ENCODE data around the gene YES1. TPM values are rescaled to one million over a fixed set of nuclear protein-coding genes. Genes with fewer than 3 reads are reported as not detected.

Gene YES1
- total RNA-seq, 2 donors from 2014 or later = 62.8 to 78.8 TPM

DNA sequence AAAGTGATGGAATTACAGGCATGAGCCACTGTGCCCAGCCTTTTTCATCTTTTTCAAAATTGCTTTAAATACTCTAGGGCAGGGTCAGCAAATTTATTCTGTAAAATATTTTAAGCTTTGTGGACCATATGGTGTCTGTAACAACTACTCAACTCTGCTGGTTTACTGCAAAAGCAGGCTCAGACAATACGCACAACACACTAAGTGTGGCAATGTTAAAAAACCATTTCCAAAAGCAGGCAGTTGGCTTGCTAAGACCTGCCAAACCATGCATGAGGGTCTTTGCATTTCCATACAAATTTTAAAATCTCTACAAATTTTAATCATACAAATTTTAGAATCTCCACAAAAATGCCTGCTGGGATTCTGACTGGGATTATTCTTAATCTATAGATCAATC, 44.1 kb downstream of the YES1 start:
- peaks cover 6% of the 10 kb centered on the region for H3K4me1 Mint-ChIP-seq
- TF ChIP-seq CTCF (conservative IDR thresholded peaks at IDR 0.05) = no peak
- 94% methylated on average over 1 of the region's 1 CpG; no CpG with 5 or more reads in 1 of the 2 experiments for WGBS, 2 experiments (ENCODE audit: insufficient coverage in 1 of 2, insufficient read length in 1 of 2)
- no peak overlapping the region for H3K27ac Mint-ChIP-seq
- Histone ChIP-seq H3K9ac (ENCODE audit: extremely low read depth, low read length, poor library complexity, severe bottlenecking) (no peak overlapping the region), H3K27me3 (ENCODE audit: control insufficient read depth, insufficient read depth, low read length, poor library complexity, severe bottlenecking) (peaks cover 4% of the 10 kb centered on the region), H3K4me1 (ENCODE audit: control insufficient read depth, insufficient read depth, low read length) (no peaks in the 10 kb centered on the region), H3K27ac (ENCODE audit: low read depth, low read length) (no peak overlapping the region), H3K9me3 (ENCODE audit: control insufficient read depth, low read length) (no peaks in the 10 kb centered on the region), H3K4me3 (ENCODE audit: low read length) (no peak overlapping the region), H3K36me3 (ENCODE audit: control insufficient read depth, insufficient read depth, low read length) (no peaks in the 10 kb centered on the region)
- no peak overlapping the region for H3K4me3 Mint-ChIP-seq
- H3K27me3 Mint-ChIP-seq (ENCODE audit: insufficient read depth) = peaks cover 12% of the 10 kb centered on the region
- no peak for DNase-seq
- no peaks in the 10 kb centered on the region for H3K9me3 Mint-ChIP-seq
- peaks cover 5% of the 10 kb centered on the region for H3K36me3 Mint-ChIP-seq (ENCODE audit: low read depth)

DNA sequence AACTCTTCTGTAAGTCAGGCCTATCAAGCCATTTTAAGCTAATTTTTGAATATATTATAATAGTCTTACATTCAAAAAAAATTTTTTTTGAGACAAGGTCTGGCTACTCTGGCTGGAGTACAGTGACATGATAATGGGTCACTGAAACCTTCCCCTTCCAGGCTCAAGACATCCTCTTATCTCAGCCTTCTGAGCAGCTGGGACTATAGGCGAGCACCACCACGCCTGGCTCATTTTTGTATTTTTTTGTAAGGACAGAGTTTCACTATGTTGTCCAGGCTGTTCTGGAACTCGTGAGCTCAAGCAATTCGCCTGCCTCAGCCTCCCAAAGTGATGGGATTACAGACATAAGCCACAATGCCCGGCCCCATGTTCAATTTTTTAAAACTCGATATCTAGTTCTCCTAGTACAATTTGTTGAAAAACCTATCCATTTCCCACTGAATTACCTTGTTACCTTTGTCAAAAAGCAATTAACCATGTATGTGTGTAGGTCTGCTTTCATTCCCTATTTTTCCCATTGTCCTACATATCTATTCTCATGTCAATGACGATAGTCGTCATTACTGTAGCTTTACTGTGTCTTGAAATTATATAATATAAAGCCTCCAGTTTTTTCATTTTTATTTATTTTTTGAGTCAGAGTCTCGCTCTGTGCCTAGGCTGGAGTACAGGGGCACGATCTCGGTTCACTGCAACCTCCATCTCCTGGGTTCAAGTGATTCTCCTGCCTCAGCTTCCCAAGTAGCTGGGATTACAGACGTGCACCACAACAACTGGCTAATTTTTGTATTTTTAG, 44.8 kb downstream of the YES1 start:
- no peak for DNase-seq
- H3K4me3 ChIP-seq (ENCODE audit: low read length) = no peak overlapping the region

DNA sequence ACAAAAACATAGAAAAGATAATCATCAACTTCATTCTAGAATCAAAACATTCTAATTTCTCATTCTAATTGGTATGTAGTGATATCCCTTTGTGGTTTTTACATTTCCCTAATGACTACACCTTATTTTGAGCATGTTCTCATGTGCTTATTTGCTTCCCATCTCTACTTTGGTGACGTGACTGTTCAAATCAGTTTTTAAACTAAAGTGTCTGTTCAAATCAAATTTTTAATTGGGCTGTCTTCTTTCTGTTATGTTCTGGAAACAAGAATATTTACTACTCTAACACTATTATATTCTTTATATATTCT, 45.5 kb downstream of the YES1 start:
- H3K9ac ChIP-seq (ENCODE audit: extremely low read depth, low read length, poor library complexity, severe bottlenecking) = no peak overlapping the region
- H3K36me3 ChIP-seq (ENCODE audit: control insufficient read depth, insufficient read depth, low read length) = no peaks in the 10 kb centered on the region
- H3K4me1 ChIP-seq (ENCODE audit: control insufficient read depth, insufficient read depth, low read length) = no peaks in the 10 kb centered on the region
- Mint-ChIP-seq H3K36me3 (ENCODE audit: low read depth) (peaks cover 5% of the 10 kb centered on the region), H3K27me3 (ENCODE audit: insufficient read depth) (peaks cover 12% of the 10 kb centered on the region), H3K4me3 (no peak overlapping the region), H3K27ac (no peak overlapping the region), H3K4me1 (peaks cover 6% of the 10 kb centered on the region), H3K9me3 (no peaks in the 10 kb centered on the region)
- H3K27me3 ChIP-seq (ENCODE audit: control insufficient read depth, insufficient read depth, low read length, poor library complexity, severe bottlenecking) = peaks cover 9% of the 10 kb centered on the region
- H3K9me3 ChIP-seq (ENCODE audit: control insufficient read depth, low read length) = no peaks in the 10 kb centered on the region
- no peak overlapping the region for H3K27ac ChIP-seq (ENCODE audit: low read depth, low read length)
- DNase-seq = no peak
- TF ChIP-seq CTCF (conservative IDR thresholded peaks at IDR 0.05) = no peak
- peak overlapping the region; percentile 13 for H3K4me3 ChIP-seq (ENCODE audit: low read length)
- 75 to 88% methylated on average over 1 of the region's 1 CpG for WGBS, 2 experiments (ENCODE audit: insufficient coverage in 1 of 2, insufficient read length in 1 of 2)

More for the DNA sequence above, 44.8 kb downstream of the YES1 start:
- Histone ChIP-seq H3K36me3 (ENCODE audit: control insufficient read depth, insufficient read depth, low read length) (no peaks in the 10 kb centered on the region), H3K27me3 (ENCODE audit: control insufficient read depth, insufficient read depth, low read length, poor library complexity, severe bottlenecking) (peaks cover 9% of the 10 kb centered on the region), H3K27ac (ENCODE audit: low read depth, low read length) (no peak overlapping the region), H3K9ac (ENCODE audit: extremely low read depth, low read length, poor library complexity, severe bottlenecking) (no peak overlapping the region), H3K4me1 (ENCODE audit: control insufficient read depth, insufficient read depth, low read length) (no peaks in the 10 kb centered on the region), H3K9me3 (ENCODE audit: control insufficient read depth, low read length) (no peaks in the 10 kb centered on the region)
- 92 to 95% methylated on average over 10 to 12 of the region's 12 CpGs for WGBS, 2 experiments (ENCODE audit: insufficient coverage in 1 of 2, insufficient read length in 1 of 2)
- Mint-ChIP-seq H3K4me3 (no peak overlapping the region), H3K4me1 (peaks cover 6% of the 10 kb centered on the region), H3K27ac (no peak overlapping the region), H3K36me3 (ENCODE audit: low read depth) (peaks cover 5% of the 10 kb centered on the region), H3K27me3 (ENCODE audit: insufficient read depth) (peaks cover 12% of the 10 kb centered on the region), H3K9me3 (no peaks in the 10 kb centered on the region)
- no peak for TF ChIP-seq CTCF (conservative IDR thresholded peaks at IDR 0.05)

All from endodermal cell (in vitro differentiated cells).